ENCODE data around the gene DNM2.
"Not testable (repeated sequence)": the region's sequence is repeated elsewhere in the genome, so short reads cannot be mapped to it uniquely, and the experiment has no call there.

- not testable (repeated sequence) for TF ChIP-seq CTCF (tag by site-specific recombination; IDR thresholded peaks at IDR 0.05); MYNN (tag by site-specific recombination; IDR thresholded peaks at IDR 0.05; ENCODE audit: borderline replicate concordance); REPIN1 (tag by site-specific recombination; IDR thresholded peaks at IDR 0.05; ENCODE audit: low read depth); ZNF280C (tag by site-specific recombination; IDR thresholded peaks at IDR 0.05); ZNF24 (tag by site-specific recombination; IDR thresholded peaks at IDR 0.05)
These were observed 40.2 kb downstream of the DNM2 start for GRCh38 chr19:10758050-10758449.
